Trophoblast cell (in vitro differentiated cells and primary cell): Measurements from ENCODE around the gene RPN2.
A peak's percentile ranks its signal among the peaks of the same experiment; 100 is the strongest.

ENCODE experiments used
- DNase-seq, 2 donors: peaks; one replicate each; pipeline ENCODE4 v3.0.0-alpha.2; 2016
- H2AFZ ChIP-seq: 2 replicates; pipeline ENCODE4 v1.6.1; 2013; ENCODE audit warnings: low read length, moderate library complexity, mild to moderate bottlenecking; ENCODE audit not compliant: insufficient read depth, poor library complexity
- H2AK5ac ChIP-seq: 2 replicates; pipeline ENCODE4 v1.6.1; 2013; ENCODE audit warnings: mild to moderate bottlenecking, low read length
- H2BK120ac ChIP-seq: 2 replicates; pipeline ENCODE4 v1.6.1; 2013; ENCODE audit warnings: low read length, mild to moderate bottlenecking, moderate library complexity; ENCODE audit not compliant: insufficient read depth, poor library complexity
- H2BK12ac ChIP-seq: 2 replicates; pipeline ENCODE4 v1.6.1; 2013; ENCODE audit warnings: mild to moderate bottlenecking, low read length, moderate library complexity
- H2BK5ac ChIP-seq: 2 replicates; pipeline ENCODE4 v1.6.1; 2013; ENCODE audit warnings: low read length, low read depth, moderate library complexity, mild to moderate bottlenecking; ENCODE audit not compliant: poor library complexity
- H3K14ac ChIP-seq: 2 replicates; pipeline ENCODE4 v1.6.1; 2013; ENCODE audit warnings: mild to moderate bottlenecking, low read length
- H3K18ac ChIP-seq: 2 replicates; pipeline ENCODE4 v1.6.1; 2013; ENCODE audit warnings: mild to moderate bottlenecking, low read length
- H3K23ac ChIP-seq: 2 replicates; pipeline ENCODE4 v1.6.1; 2013; ENCODE audit warnings: low read length
- H3K27ac ChIP-seq: 2 replicates; pipeline ENCODE4 v1.5.1; 2013; ENCODE audit warnings: low read depth, mild to moderate bottlenecking, inconsistent platforms, low read length, moderate library complexity
- H3K27me3 ChIP-seq: 2 replicates; pipeline ENCODE4 v1.6.1; 2013; ENCODE audit warnings: inconsistent platforms, mild to moderate bottlenecking, low read length, moderate library complexity; ENCODE audit not compliant: insufficient read depth
- H3K36me3 ChIP-seq, 2 experiments: 1 replicate in 1 of 2; 2 replicates in 1 of 2; pipeline ENCODE4 v1.6.1; 2013; ENCODE audit warnings: low read length in 2 of 2, mild to moderate bottlenecking in 2 of 2, moderate library complexity in 1 of 2; ENCODE audit not compliant: insufficient read depth in 2 of 2, control insufficient read depth in 1 of 2
- H3K4ac ChIP-seq: 2 replicates; pipeline ENCODE4 v1.6.1; 2013; ENCODE audit warnings: low read depth, mild to moderate bottlenecking, low read length, moderate library complexity
- H3K4me1 ChIP-seq, 2 experiments: 1 replicate in 1 of 2; 2 replicates in 1 of 2; pipeline ENCODE4 v1.6.1; 2013; ENCODE audit warnings: low read length in 2 of 2, mild to moderate bottlenecking in 2 of 2, moderate library complexity in 1 of 2; ENCODE audit not compliant: insufficient read depth in 2 of 2, control insufficient read depth in 1 of 2
- H3K4me2 ChIP-seq: 2 replicates; pipeline ENCODE4 v1.6.1; 2013; ENCODE audit warnings: inconsistent platforms, mild to moderate bottlenecking, low read length, moderate library complexity
- H3K4me3 ChIP-seq: 2 replicates; pipeline ENCODE4 v1.5.1; 2013; ENCODE audit warnings: mild to moderate bottlenecking, low read depth, low read length, inconsistent platforms
- H3K79me1 ChIP-seq: one replicate; pipeline ENCODE4 v1.6.1; 2013; ENCODE audit warnings: low read length
- H3K79me2 ChIP-seq: 2 replicates; pipeline ENCODE4 v1.6.1; 2013; ENCODE audit warnings: low read length, mild to moderate bottlenecking; ENCODE audit not compliant: control insufficient read depth, insufficient read depth, poor library complexity
- H3K9ac ChIP-seq: 2 replicates; pipeline ENCODE4 v1.6.1; 2013; ENCODE audit warnings: mild to moderate bottlenecking, low read length
- H3K9me3 ChIP-seq: 2 replicates; pipeline ENCODE4 v1.6.1; 2013; ENCODE audit warnings: low read depth, mild to moderate bottlenecking, control low read depth, inconsistent platforms, low read length; ENCODE audit not compliant: insufficient read depth
- H4K12ac ChIP-seq: 2 replicates; pipeline ENCODE4 v1.6.1; 2013; ENCODE audit warnings: low read depth, mild to moderate bottlenecking, low read length, moderate library complexity
- H4K8ac ChIP-seq: 2 replicates; pipeline ENCODE4 v1.6.1; 2013; ENCODE audit warnings: low read depth, mild to moderate bottlenecking, low read length, moderate library complexity
- H4K91ac ChIP-seq: one replicate; pipeline ENCODE4 v1.6.1; 2013; ENCODE audit warnings: low read depth, mild to moderate bottlenecking, low read length, moderate library complexity
- WGBS: extraction: QIAGEN DNeasy Blood & Tissue Kit; methylation state at CpG from one replicate; pipeline ENCODE4 v1.1.7; 2013; ENCODE audit warnings: missing lambda C conversion rate; ENCODE audit not compliant: insufficient read length, insufficient coverage; ENCODE audit errors: extremely low coverage; 5-methylcytosine and 5-hydroxymethylcytosine counted together

Gene RPN2

GRCh38 chr20:37270576-37271420, 91.7 kb downstream of the RPN2 start:
- Histone ChIP-seq H3K79me2 (no peaks in the 10 kb centered on the region), H3K14ac (peak overlapping the region; percentile 12), H3K4me3 (no peak overlapping the region), H2AFZ (no peak overlapping the region), H2AK5ac (peak overlapping the region; percentile 14), H3K9me3 (no peaks in the 10 kb centered on the region), H2BK12ac (peak overlapping the region; percentile 28), H4K8ac (peak overlapping the region; percentile 15), H3K9ac (no peak overlapping the region), H3K18ac (no peak overlapping the region), H3K79me1 (peaks cover 12% of the 10 kb centered on the region), H3K36me3 (no peaks in the 10 kb centered on the region), H3K23ac (no peak overlapping the region), H2BK120ac (peak overlapping the region; percentile 12), H4K12ac (no peak overlapping the region), H3K27ac (no peak overlapping the region), H2BK5ac (peak overlapping the region; percentile 2), H4K91ac (peak overlapping the region; percentile 37), H3K4me2 (no peak overlapping the region), H3K27me3 (no peaks in the 10 kb centered on the region), H3K4ac (no peak overlapping the region), H3K4me1 (peaks cover 3 to 4% of the 10 kb centered on the region in 2 experiments)
- WGBS: no CpG with 5 or more reads among the region's 12 CpGs
- DNase-seq: peak; percentile 38 to 49

- Histone ChIP-seq H2AFZ (no peak overlapping the region), H3K18ac (no peak overlapping the region), H2BK120ac (no peak overlapping the region), H3K79me1 (peaks cover 12% of the 10 kb centered on the region), H3K36me3 (no peaks in the 10 kb centered on the region), H3K27me3 (no peaks in the 10 kb centered on the region), H3K9ac (no peak overlapping the region), H3K9me3 (no peaks in the 10 kb centered on the region), H3K79me2 (no peaks in the 10 kb centered on the region), H3K4me1 (peaks cover 3 to 4% of the 10 kb centered on the region in 2 experiments), H3K14ac (no peak overlapping the region), H3K23ac (no peak overlapping the region), H3K27ac (no peak overlapping the region), H2BK5ac (no peak overlapping the region), H4K91ac (peak overlapping the region; percentile 31), H2AK5ac (no peak overlapping the region), H3K4ac (no peak overlapping the region), H2BK12ac (no peak overlapping the region), H3K4me3 (no peak overlapping the region), H4K12ac (no peak overlapping the region), H4K8ac (no peak overlapping the region), H3K4me2 (no peak overlapping the region)
- DNase-seq: no peak
- no CpG with 5 or more reads among the region's 3 CpGs for WGBS
Measured at GRCh38 chr20:37271421-37271768, 92.3 kb downstream of the RPN2 start.

- Histone ChIP-seq H3K4ac (no peak overlapping the region), H2AFZ (no peak overlapping the region), H3K36me3 (no peaks in the 10 kb centered on the region), H3K4me1 (peaks cover 7 to 13% of the 10 kb centered on the region in 2 experiments), H2BK120ac (no peak overlapping the region), H4K8ac (no peak overlapping the region), H2BK12ac (peak overlapping the region; percentile 62), H3K79me1 (peaks cover 21% of the 10 kb centered on the region), H3K4me2 (no peak overlapping the region), H3K14ac (no peak overlapping the region), H3K79me2 (no peaks in the 10 kb centered on the region), H3K18ac (no peak overlapping the region), H3K4me3 (no peak overlapping the region), H4K12ac (no peak overlapping the region), H2BK5ac (no peak overlapping the region), H4K91ac (peak overlapping the region; percentile 48), H3K9me3 (no peaks in the 10 kb centered on the region), H3K27ac (no peak overlapping the region), H3K23ac (no peak overlapping the region), H3K27me3 (no peaks in the 10 kb centered on the region), H2AK5ac (peak overlapping the region; percentile 28), H3K9ac (no peak overlapping the region)
- no peak for DNase-seq
- no CpG with 5 or more reads among the region's 1 CpG for WGBS
Measured at GRCh38 chr20:37273988-37274387, 94.9 kb downstream of the RPN2 start.

- H3K36me3 ChIP-seq: no peaks in the 10 kb centered on the region
- H4K91ac ChIP-seq: no peak overlapping the region
Measured at GRCh38 chr20:37274851-37275524, 95.9 kb downstream of the RPN2 start.

More at GRCh38 chr20:37274851-37275524, 95.9 kb downstream of the RPN2 start:
- H2BK5ac ChIP-seq: no peak overlapping the region
- no peak overlapping the region for H2AFZ ChIP-seq
- no peak overlapping the region for H4K12ac ChIP-seq
- peaks cover 26% of the 10 kb centered on the region for H3K79me1 ChIP-seq
- H3K79me2 ChIP-seq: peaks cover 2% of the 10 kb centered on the region
- H4K8ac ChIP-seq: no peak overlapping the region
- no peak overlapping the region for H2AK5ac ChIP-seq
- no peak overlapping the region for H3K4me2 ChIP-seq
- no peak overlapping the region for H2BK12ac ChIP-seq
- no peak for DNase-seq
- H3K4ac ChIP-seq: no peak overlapping the region
- no peak overlapping the region for H3K9ac ChIP-seq
- WGBS: no CpG with 5 or more reads among the region's 5 CpGs
- no peak overlapping the region for H3K27ac ChIP-seq
- H3K9me3 ChIP-seq: no peaks in the 10 kb centered on the region
- H3K4me1 ChIP-seq: peaks cover 11 to 19% of the 10 kb centered on the region in 2 experiments
- H3K14ac ChIP-seq: no peak overlapping the region
- no peak overlapping the region for H3K18ac ChIP-seq
- H2BK120ac ChIP-seq: no peak overlapping the region
- H3K4me3 ChIP-seq: no peak overlapping the region
- H3K23ac ChIP-seq: no peak overlapping the region
- no peaks in the 10 kb centered on the region for H3K27me3 ChIP-seq
